ENCODE measurements around the gene OTUD7B. TPM values are rescaled to one million over a fixed set of nuclear protein-coding genes. Genes with fewer than 3 reads are reported as not detected.
"Not testable (repeated sequence)": the region's sequence is repeated elsewhere in the genome, so short reads cannot be mapped to it uniquely, and the experiment has no call there.

The OTUD7B gene
- total RNA-seq, 1 donor from 2014 or later: 35.2 TPM

DNA sequence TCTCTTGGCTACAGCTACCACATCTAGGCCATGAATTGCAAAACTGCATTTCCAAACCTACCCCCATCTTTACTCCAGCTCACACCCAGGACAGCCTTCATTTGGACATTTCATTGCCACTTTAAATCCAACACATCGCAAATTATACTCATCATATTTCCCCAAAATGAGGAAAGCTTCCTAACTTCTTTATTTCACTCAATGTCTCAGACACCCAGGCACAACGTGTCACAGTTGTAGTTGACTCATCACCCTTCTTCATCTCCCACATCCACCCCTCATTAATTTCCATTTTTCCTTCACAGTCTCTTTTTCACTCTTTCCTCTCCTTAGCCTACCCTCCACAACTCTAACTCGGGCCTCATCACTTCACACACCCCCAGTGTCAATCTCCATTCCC lies 6.7 kb downstream of the OTUD7B start:
- no peak for DNase-seq (ENCODE audit: low spot score)

DNA sequence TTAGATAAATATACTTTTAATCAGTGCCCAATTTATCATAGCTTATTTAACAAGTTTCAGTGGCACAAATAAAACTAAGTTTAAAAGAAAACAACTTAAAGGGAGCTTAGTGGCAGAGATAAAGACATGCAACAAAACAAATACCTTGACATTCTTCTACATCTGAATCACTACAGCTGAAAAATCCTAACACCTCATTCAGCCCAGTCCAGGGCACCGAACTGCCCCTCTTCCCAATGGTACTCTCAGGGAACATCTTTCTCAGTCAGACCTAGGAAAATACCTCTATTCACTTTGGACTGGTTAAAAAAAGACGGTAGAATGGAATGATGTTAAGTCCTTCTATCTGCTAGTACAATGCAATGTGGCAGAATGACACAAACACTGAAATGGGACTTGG lies 8.3 kb downstream of the OTUD7B start:
- no peak for DNase-seq (ENCODE audit: low spot score)

DNA sequence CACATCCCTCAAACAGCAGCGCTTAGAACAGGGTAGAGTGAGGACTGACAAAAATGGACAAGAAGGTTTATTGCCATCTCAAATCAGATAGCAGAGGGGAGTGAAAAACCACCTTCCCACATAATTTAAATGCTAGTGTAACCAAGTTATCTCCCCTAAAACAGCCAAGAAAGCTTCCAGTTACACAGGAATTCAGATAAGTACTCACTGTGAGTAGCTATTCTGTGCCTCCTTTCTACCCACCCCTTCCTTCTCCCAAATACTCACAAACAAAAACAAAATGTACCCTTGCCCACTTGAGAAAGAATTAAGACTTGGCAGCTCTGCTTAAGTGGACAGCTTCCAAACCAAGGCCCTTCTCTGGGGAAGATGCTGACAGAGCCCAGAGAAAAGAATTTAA lies 9.1 kb downstream of the OTUD7B start:
- no peak for DNase-seq (ENCODE audit: low spot score)

DNA sequence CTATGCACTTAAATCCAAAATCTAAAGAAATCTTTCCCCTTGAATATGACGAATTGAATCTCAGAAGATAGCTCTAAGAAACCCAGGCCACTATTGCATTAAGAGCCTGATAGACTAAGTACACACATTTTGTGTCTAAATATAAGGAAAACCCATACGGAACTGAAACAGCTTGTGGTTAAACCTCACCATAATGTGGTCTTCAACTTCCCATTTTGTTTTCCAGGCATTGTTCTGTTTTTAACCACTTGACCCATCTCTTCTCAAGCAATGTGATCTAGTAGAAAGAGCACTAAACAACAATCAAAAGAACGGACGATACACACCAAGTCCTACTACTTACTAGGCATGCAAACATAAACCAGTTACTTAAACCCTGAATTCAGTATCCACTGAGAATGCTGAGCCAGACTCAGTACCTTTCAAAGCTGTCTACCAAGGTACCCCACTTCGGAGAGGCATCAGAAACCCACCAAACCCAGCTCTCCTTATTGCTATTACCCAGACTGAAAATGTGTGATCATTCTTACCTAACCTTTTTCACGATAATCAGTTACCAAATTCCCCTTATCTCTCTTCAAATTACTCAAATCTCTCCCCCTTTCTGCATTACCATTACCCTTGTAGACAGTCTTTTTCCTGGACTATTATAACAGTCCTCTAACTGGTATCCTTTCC lies 12.8 kb downstream of the OTUD7B start:
- DNase-seq (ENCODE audit: low spot score): no peak

DNA sequence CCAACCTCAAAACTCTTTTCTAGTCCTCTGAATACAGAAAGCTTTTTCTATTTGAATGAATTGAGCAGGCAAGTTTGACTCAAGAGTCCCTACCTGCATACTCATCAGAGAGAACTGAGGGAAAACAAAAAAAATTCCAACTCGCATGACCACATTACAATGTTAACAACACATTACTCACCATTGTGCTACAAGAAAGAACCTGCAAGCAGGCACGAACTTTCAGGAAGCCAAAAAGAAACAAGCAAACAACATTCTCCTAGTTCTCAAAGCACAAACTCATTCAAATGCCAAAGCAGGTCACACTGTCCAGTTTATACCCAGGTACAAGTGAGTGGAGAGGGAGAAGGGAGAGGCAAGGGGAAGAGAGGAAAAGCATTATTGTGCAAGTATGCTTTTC lies 14.6 kb downstream of the OTUD7B start:
- DNase-seq (ENCODE audit: low spot score): no peak

DNA sequence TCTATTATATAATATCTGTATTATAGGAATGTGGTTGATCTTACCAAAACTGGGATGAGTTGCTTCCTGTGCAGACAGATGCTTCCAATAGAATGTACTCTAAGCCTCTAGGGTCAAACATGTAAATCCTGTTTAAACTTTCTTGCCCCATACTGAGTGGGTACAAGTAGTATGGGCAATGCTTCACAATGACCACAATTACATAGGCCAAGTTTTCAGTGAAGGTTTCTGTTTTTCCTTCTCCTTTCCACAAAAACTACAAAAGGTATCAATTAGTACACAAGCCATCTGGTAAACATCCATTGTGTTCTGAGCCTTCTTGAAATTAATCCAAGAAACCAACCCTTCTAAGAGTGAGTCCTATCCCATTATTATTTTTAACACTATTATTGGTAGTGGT lies 16.8 kb downstream of the OTUD7B start:
- DNase-seq (ENCODE audit: low spot score): no peak

DNA sequence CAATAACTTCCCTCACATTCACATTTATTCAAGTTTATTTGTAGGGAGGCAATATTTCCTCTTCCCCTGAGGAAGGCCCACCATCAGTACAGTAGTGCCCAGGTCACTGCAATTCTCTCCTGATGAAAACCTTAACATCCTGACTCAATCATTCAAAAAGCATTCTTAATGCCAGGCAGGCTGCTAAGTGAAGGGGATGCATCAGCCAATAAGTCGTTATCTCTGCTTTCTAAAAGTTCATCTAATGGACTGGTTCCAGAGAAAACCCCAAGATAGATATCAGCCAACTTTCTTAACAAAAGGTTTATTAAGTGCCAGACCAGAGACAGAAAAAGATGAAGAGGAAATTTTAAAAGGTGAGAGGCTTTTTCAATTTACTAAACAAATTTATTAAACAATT lies 17.3 kb downstream of the OTUD7B start:
- DNase-seq (ENCODE audit: low spot score): no peak

DNA sequence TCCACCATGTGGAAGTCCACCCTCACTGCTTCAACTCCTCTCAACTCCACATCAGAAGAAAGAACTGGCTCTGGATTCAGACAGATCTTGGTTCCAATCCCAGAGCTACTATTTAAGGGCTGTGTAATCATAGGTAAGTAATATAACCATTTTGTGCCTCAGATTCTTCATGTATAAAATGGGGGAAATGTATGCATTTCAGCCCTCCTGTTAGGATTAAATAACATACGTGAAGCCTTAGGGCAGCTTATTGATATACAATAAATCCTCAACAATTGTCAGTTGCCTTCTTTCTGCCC lies 23.3 kb downstream of the OTUD7B start:
- DNase-seq (ENCODE audit: low spot score): no peak

DNA sequence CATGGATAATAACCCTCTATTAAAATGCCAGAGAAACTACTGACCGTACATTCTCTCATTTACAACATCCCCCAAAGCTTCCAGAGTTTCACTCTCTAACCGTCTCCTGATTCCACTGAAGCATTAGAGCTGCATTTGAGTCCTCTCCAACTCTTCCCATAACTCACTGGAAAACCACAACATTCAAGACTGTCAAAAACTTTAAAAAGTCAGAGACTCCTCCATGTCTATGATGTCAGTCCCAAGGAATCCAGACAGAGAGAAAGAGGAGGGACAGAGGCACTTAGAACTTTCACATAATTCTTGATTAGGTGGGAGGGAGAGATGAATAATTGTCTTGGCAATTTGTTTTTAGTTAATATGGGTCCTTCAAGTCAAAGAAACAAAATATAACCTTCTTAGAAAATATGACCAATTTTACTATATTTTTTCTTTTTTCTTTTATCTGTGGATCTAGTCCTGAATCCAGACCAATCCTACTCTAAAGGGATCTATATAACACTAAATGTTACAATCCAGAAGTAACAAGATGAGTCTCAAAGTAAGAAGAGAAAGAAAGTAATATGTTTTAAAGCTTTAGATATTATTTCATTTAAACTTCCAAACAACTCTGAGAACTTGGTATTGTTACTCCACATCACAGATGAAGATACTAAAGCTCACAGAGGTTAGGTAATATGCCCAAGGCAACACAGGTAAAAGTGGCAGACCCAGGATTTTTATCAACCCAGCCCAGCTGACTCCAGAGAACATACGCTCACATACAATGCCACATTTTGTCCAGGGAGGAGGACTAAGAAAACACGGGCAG lies 23.8 kb downstream of the OTUD7B start:
- no peak for DNase-seq (ENCODE audit: low spot score)

DNA sequence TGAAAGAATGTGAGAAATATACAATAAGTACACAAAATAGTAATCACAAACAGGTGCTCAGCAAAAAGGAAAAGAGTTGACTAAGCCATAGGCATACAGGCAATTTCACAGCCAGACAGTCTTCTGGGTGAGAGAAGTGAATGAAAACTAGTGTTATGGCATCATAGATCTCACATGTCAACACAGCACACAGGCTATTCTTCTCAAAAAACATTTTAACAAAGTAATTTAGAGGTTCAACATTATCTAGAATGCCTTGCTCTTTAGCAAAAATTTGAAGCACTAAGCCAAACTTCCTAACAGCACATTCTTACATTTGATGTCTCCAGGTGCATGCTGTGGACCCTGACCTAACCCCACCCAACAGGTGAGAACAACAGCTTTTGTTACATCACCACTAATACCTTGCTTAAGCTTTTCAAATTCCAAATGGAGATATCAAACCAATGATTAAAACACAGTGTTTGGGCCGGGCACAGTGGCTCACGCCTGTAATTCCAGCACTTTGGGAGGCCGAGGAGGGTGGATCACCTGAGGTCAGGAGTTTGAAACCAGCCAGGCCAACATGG lies 30.5 kb downstream of the OTUD7B start:
- DNase-seq (ENCODE audit: low spot score): no peak

DNA sequence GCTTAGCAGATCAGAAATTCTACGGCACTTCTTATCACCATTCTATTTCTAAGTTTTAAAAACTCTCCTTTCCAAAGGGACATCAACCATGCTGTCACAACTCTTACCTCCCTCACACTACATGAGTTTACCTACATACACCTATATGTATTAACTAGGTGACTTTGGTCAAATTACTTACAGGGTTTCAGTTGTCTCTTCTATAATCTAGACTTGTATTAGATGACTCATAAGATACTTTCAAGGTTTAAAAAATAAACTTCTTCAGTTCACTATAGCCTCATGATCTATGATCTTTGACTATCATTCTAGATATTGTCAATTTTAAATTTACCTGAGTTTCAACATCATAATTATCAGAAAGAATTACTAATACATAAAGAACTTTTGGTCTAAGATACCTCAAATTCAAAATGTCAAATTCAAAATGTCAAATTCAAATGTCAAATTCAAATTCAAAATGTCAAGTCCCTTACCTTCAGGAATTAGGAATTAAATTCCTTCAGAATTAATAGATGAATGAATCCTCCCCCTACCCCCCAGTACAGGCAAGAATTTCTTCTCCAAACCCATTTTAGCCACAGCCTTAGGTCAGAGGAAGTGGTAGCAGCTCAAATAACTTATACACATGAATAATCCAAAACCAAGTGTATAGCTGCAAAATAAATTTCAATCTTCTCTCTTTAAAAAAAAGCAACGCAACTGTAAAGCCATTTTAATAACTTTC lies 31.1 kb downstream of the OTUD7B start:
- no peak for DNase-seq (ENCODE audit: low spot score)

DNA sequence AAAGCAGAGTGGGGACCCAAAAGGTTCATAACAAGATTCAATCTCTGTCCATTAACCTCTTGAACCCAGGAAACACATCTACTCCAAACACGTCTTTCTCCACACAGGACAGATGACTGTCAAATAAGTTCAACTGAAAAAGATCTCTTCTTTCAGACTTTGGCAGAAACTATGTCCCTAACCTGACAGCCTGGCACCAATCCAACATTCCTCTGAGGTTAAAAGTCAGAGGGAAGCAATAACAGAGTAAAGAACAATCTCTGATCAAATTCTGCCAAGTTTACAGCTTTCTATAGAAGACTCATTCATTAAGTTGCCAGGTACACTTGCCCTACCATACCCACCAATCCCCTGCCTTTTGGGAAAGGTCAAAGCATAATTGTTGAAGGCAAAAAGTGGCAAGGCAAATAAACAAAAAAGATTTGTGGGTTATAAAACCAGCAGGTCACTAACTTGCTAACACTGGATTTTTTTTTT lies 31.9 kb downstream of the OTUD7B start:
- DNase-seq (ENCODE audit: low spot score): peak; percentile 39

DNA sequence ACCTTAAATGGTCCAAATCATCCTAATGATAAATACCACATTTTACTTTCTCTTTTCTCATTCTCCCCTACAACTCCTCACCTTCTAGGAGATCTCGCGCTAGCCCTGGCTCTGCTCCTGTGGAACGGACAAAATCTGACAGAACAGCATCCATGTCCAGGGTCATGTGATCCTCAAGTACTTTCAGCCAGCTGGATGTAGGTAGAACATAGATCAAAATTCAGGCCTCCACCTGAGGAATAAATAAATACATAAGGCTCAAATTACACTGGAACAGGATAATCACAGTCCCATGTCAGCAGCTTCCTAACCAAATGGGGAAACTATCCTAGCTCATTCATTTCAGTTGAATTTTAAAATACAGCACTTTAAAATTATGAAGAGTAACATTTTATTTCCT lies 33.2 kb downstream of the OTUD7B start:
- no peak for DNase-seq (ENCODE audit: low spot score)

DNA sequence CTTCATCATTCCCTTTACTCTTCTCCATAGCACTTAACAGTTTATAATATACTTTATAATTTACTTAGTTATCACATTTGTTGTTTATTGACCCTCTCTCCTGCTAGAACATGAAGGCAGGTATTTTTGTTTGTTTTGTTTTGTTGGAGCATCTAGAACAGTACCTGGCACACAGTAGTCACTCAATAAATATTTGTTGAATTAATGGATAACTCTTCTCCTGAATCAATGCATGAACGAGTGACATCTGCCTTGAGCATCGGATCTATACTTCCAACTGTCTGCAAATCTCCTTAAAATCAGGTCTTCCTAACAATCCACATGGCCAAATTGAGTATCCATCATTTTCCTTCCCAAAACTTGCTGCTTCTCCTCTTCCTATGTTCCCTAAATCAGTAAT lies 38.0 kb downstream of the OTUD7B start:
- DNase-seq (ENCODE audit: low spot score): no peak

DNA sequence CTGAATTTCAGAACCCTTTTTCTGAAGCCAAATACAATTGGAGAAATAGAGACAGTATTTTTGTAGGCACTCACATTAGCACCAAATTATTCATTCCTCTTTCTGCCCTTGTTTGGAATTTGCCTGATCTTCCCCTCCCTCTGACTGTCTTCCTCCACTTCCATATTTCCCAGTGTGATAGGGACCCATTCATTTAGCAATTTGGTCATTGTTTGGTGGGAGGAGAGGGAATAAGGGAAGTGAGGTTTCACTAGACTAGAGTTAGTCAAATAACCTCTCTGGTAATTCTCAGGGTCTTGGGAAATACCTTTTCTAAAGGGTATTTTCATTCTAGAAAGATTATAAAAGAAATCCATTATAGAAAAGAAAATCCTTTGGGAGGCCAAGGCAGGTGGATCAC lies 42.9 kb downstream of the OTUD7B start:
- DNase-seq (ENCODE audit: low spot score): no peak

DNA sequence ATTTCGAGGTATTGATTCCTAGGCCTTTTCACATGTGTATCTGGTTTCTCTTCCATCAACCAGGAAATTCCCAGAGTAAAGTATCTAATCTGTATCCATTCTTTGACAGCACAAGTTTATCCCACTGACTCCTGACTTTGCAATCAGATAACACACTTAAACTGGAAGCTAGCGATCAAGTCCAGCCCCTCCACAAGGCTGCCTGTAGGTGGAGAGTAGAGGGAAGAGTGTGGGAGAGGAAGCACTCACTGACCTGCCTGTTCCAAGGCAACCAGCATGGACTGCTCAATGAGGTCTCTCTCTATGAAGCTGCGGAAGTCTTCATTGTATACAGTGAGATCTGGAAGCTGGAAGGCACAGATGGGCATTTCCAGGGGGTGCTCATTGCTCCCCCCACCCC lies 43.5 kb downstream of the OTUD7B start:
- DNase-seq (ENCODE audit: low spot score): no peak

DNA sequence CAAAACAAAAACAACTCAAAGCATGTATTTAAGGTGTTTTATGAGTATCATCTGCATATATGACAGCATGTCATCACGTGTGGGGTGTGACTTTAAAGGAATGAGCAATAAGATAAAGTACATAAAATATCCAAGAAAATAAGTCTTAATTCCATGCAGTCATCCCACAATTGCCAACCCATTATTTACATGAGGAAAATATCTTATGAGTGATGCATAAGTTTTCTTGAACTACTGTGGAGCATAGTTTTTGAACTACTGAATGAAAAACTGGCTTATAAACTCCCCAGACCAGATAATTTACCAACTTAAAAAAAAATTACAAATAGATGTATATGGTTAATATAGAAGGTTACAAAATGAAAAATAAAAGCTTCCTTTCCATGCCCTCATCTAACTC lies 44.1 kb downstream of the OTUD7B start:
- no peak for DNase-seq (ENCODE audit: low spot score)

DNA sequence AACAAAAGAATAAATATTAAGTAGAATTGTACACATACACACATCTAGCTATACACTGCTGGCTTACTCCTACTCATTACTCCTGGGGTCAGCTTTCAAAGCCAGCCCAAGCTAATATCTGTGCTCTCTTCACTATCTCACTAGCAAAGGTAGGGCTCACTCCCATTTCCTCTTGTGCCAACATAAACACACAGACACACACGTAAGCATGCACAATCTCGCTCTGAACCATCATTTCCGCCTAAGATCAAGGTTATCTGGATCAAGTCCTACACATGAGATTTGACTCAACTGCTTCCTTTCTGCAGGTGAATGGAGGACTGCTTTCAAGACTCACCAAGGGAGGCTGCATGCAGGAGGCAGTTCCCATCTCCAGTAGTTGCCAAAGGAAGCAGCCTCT lies 45.1 kb downstream of the OTUD7B start:
- DNase-seq (ENCODE audit: low spot score): no peak

DNA sequence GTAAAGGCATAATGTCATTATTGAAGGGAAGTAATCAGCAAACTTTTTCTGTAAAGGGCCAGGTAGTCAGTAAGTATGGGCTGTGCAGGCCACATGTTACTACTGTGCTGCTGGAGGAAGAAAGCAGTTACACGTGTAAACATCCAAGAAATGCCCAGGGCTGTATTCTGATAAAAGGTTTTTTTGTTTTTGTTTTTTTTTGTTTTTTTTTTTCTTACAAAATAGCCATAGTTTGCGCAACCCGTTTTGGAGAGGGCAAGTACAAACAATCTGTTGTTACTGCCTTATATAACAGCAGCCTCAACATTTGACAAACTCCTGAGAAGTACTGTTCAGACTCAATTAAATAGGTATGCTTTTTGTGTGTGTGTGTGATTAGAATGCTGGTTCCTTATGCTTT lies 47.2 kb downstream of the OTUD7B start:
- no peak for DNase-seq (ENCODE audit: low spot score)

DNA sequence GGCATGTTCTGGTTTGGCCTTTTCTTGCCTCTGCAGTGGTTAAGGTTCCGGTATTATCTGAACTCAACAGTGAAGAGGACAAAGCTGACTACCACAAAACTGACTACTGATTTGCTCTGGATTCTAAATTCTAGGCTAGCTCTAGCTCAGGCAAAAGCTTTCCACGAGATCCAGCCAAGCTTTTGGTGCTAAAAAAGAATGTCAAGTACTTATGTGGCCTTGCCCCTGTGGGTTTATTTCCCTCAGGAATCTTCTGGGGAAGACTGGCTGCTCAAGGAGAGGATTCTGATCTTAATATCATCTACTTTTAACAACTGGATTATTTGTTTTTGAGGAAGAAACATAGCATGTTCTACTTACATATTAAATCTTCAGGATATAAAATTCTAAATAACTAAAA lies 47.8 kb downstream of the OTUD7B start:
- no peak for DNase-seq (ENCODE audit: low spot score)

DNA sequence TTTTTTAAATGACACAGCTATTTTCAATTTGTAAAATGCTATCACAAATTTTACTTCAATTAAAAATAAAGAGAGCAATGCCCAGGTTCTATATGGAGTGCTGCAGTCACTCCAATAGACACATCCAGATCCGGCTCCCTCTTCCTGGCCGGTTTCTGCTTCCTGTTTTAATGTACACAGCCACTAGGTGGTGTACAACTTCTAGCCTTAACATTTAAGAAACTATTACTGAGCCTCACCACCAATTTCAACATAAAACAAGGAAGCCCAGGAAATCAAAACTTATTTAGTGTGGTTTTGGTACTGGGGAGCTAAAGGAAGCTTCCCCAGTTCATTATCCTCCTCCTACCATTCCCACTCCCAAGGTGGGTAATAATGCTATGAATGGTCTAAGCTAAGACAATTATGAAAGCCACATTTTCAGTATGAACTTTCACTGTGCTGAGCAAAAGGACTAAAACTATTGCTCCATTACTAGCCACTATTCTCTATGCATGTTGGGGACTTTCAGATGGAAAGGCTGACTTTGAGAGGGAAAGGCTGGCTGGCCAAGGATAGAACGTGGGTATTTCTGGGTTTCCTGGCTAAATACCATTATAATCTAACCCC lies 48.4 kb downstream of the OTUD7B start:
- peak; percentile 70 for DNase-seq (ENCODE audit: low spot score)

DNA sequence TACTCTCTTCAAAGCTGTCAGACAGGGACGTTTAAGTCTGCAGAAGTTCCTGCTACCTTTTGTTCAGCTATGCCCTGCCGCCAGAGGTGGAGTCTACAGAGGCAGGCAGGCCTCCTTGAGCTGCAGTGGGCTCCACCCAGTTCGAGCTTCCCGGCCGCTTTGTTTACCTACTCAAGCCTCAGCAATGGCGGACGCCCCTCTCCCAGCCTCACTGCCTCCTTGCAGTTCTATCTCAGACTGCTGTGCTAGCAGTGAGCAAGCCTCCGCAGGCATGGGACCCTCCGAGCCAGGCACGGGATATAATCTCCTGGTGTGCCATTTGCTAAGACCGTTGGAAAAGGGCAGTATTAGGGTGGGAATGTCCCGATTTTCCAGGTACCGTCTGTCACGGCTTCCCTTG lies 53.0 kb downstream of the OTUD7B start:
- not testable (repeated sequence) for DNase-seq (ENCODE audit: low spot score)

Measured in mucosa of gallbladder (tissue), 1 donor.